Measurements from ENCODE around the gene KASH5.

GRCh38 chr19:49417088-49417487 lies 29.0 kb downstream of the KASH5 start:
- TF ChIP-seq CTCF (IDR thresholded peaks at IDR 0.05), result no peak
- no peak for TF ChIP-seq PRRX2 (CRISPR knock-in tag; IDR thresholded peaks at IDR 0.05)
- TF ChIP-seq ZNF121 (CRISPR knock-in tag; IDR thresholded peaks at IDR 0.05), result no peak
- no peak for TF ChIP-seq ARID4B (CRISPR knock-in tag; IDR thresholded peaks at IDR 0.05; ENCODE audit: borderline replicate concordance)
- no peak for TF ChIP-seq JUN (CRISPR knock-in tag; IDR thresholded peaks at IDR 0.05)
